Measurements from ENCODE around the gene ADAM12. TPM values are rescaled to one million over a fixed set of nuclear protein-coding genes. Genes with fewer than 3 reads are reported as not detected.
"Not testable (repeated sequence)": the region's sequence is repeated elsewhere in the genome, so short reads cannot be mapped to it uniquely, and the experiment has no call there.

ADAM12 gene
- polyA plus RNA-seq, 1 experiment = 8.6 TPM

GRCh38 chr10:125982260-125982948 is 405.9 kb downstream of the ADAM12 start:
- TF ChIP-seq CTCF (IDR thresholded peaks at IDR 0.05; ENCODE audit: insufficient read depth, low read depth, low read length) = peak; percentile 45
- H3K36me3 ChIP-seq (ENCODE audit: control insufficient read depth, insufficient read depth, low read length) = no peaks in the 10 kb centered on the region
- DNase-seq (ENCODE audit: low read depth) = peak; percentile 15
- CTCF ChIA-PET = interaction anchor here (0.6 to 6.7 kb wide), 23 partner anchors 10 to 766 kb away, joined by 3 to 79 read pairs (median 3); partner anchors contain the start of gene ADAM12
- no peaks in the 10 kb centered on the region for H3K27me3 ChIP-seq (ENCODE audit: control insufficient read depth, insufficient read depth, low read length)
- no peak overlapping the region for H3K4me3 ChIP-seq (ENCODE audit: low read depth, low read length)
- POLR2A ChIA-PET = no interaction called here

GRCh38 chr10:125980521-125981035 is 407.7 kb downstream of the ADAM12 start:
- Histone ChIP-seq H3K36me3 (ENCODE audit: control insufficient read depth, insufficient read depth, low read length) (no peaks in the 10 kb centered on the region), H3K27me3 (ENCODE audit: control insufficient read depth, insufficient read depth, low read length) (no peaks in the 10 kb centered on the region), H3K4me3 (ENCODE audit: low read depth, low read length) (no peak overlapping the region)
- ChIA-PET POLR2A (no interaction called here), CTCF (interaction anchor here (0.9 to 6.7 kb wide), 7 partner anchors 10 to 532 kb away, joined by 3 to 79 read pairs (median 3); partner anchors contain the start of gene ADAM12)
- DNase-seq (ENCODE audit: low read depth) = no peak
- no peak for TF ChIP-seq CTCF (IDR thresholded peaks at IDR 0.05; ENCODE audit: insufficient read depth, low read depth, low read length)

GRCh38 chr10:125979976-125980375 is 408.3 kb downstream of the ADAM12 start:
- no peak for TF ChIP-seq CTCF (IDR thresholded peaks at IDR 0.05; ENCODE audit: insufficient read depth, low read depth, low read length)
- H3K27me3 ChIP-seq (ENCODE audit: control insufficient read depth, insufficient read depth, low read length) = no peaks in the 10 kb centered on the region
- H3K36me3 ChIP-seq (ENCODE audit: control insufficient read depth, insufficient read depth, low read length) = no peaks in the 10 kb centered on the region
- POLR2A ChIA-PET = no interaction called here
- DNase-seq (ENCODE audit: low read depth) = no peak
- H3K4me3 ChIP-seq (ENCODE audit: low read depth, low read length) = no peak overlapping the region
- CTCF ChIA-PET = interaction anchor here (0.9 to 6.7 kb wide), 5 partner anchors 10 to 522 kb away, joined by 3 to 79 read pairs (median 3); no protein-coding TSS in a partner anchor

- no peak for DNase-seq (ENCODE audit: low read depth)
- no peaks in the 10 kb centered on the region for H3K36me3 ChIP-seq (ENCODE audit: control insufficient read depth, insufficient read depth, low read length)
- no peaks in the 10 kb centered on the region for H3K27me3 ChIP-seq (ENCODE audit: control insufficient read depth, insufficient read depth, low read length)
- H3K4me3 ChIP-seq (ENCODE audit: low read depth, low read length) = no peak overlapping the region
- POLR2A ChIA-PET = no interaction called here
- TF ChIP-seq CTCF (IDR thresholded peaks at IDR 0.05; ENCODE audit: insufficient read depth, low read depth, low read length) = 0 out of 2 replicates have a peak, but pooled peaks have one; percentile 7
- CTCF ChIA-PET = interaction anchor here (0.6 to 1.8 kb wide), 4 partner anchors 33 to 527 kb away, joined by 3 to 8 read pairs (median 4); no protein-coding TSS in a partner anchor
These were observed 411.2 kb downstream of the ADAM12 start for GRCh38 chr10:125976960-125977605.

- H3K27me3 ChIP-seq (ENCODE audit: control insufficient read depth, insufficient read depth, low read length); H3K4me3 ChIP-seq (ENCODE audit: low read depth, low read length); DNase-seq (ENCODE audit: low read depth); POLR2A ChIA-PET; H3K36me3 ChIP-seq (ENCODE audit: control insufficient read depth, insufficient read depth, low read length): not testable (repeated sequence)
- CTCF ChIA-PET = interaction anchor here (1.1 to 2.0 kb wide), 2 partner anchors 10 to 12 kb away, joined by 3 to 5 read pairs; no protein-coding TSS in a partner anchor
These were observed 418.1 kb downstream of the ADAM12 start for GRCh38 chr10:125970077-125970630.
